GM18951 (cell line): ENCODE results near the gene EAF2.

Source experiments
- POLR2A ChIP-seq: IDR thresholded peaks from 4 replicates; pipeline ENCODE4 v1.6.1; 2011; ENCODE audit warnings: mild to moderate bottlenecking; ENCODE audit not compliant: insufficient read length, insufficient read depth; ENCODE audit errors: extremely low read depth
- in situ Hi-C: fragments of 300-500 bp; cut with MboI; formaldehyde crosslinking; loops from one replicate; pipeline ENCODE4 v1.12.0; 2022; ENCODE audit warnings: low sequenced_read_pairs, mixed read lengths, inconsistent platforms; ENCODE audit not compliant: unreplicated experiment

EAF2 gene

DNA sequence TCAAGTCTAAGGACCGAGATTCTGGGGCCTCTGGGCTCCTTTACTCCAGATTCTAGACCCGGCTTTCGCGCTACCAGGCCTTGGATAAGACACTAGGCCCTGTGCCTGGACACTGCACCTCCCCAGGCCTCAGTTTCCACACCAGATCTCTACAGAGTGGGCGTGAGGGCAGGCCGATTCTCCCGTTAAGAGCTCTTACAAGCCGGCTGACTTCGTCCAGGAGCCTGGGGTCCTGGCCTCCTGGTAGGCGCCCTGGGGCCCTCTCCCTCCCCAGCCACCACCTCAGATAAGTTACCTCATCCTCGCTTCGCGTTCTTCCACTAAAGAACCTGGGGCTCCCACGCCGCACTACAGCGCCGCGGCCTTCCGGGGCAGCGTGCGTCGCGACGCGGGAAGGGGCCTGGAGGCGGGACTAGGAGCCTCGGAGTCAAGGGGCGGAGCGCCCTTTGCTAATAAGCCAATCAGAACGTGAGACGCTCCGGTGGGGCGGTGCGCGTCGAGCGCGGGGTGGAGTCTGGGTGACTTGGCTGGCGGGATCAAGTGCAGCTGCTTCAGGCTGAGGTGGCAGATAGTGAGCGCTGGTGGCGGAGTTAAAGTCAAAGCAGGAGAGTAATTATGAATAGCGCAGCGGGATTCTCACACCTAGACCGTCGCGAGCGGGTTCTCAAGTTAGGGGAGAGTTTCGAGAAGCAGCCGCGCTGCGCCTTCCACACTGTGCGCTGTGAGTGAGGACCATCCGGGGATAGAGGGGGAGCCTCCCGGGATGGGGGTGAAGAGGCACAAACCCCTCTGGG lies at the start of gene EAF2, which contains the start of gene IQCB1:
TSS of gene EAF2 (plus strand) at position 539 of the 794 bp plus-strand sequence. CDS start at position 616, 77 bp downstream.
TSS of gene IQCB1 (minus strand) at position 390 of the 794 bp plus-strand sequence. CDS start 6,100 bp downstream, outside the sequence.
- TF ChIP-seq POLR2A = peak; percentile 97
- in situ Hi-C loops = no loop called here

GRCh38 chr3:121786485-121786884 lies 48.5 kb upstream of the EAF2 start:
- no peak for TF ChIP-seq POLR2A
- in situ Hi-C loops = no loop called here

DNA sequence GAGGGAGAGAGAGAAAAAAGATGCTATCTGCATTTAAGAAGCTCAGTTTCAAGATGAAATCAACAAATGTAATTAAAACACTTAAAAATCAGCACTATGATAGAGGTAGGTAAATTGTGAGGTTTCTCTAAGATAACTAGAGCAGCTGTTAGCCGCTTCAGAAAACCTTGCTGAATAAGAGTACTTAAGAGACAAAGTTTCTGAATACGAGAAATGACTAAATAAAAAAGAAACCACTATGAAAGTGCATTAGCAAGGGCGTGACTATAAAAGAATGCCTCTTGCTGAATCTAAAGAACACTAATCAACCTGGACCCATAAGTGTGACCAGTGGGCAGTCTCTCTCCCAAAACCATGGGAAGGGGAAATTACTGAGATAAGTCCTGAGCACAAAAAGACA lies 41.9 kb upstream of the EAF2 start:
- TF ChIP-seq POLR2A = no peak
- in situ Hi-C loops = no loop called here

GRCh38 chr3:121794264-121794983 lies 40.6 kb upstream of the EAF2 start:
- no peak for TF ChIP-seq POLR2A
- in situ Hi-C loops = no loop called here

- no peak for TF ChIP-seq POLR2A
- in situ Hi-C loops = no loop called here
Observed at GRCh38 chr3:121796970-121797369, 38.0 kb upstream of the EAF2 start.

DNA sequence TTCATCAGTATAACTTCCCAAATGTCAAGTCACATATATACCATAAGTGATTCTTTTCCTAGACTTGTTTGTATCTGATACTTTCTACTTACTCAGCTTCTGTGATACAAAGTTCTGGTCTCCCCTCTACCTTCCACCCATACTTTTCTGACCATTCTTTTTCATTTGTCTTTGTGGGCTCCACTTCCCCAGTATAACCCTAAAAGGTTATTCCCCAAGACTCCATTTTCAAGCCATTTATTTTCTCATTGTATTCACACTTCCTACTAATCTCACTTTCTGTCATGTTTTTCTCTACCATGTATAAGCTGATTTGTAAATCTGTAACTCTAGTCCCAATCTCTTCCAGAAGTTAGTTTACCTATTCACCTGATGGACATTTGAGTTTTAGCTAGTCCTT lies 34.1 kb upstream of the EAF2 start:
- in situ Hi-C loops = no loop called here
- no peak for TF ChIP-seq POLR2A

- in situ Hi-C loops = no loop called here
- TF ChIP-seq POLR2A = no peak
Observed at GRCh38 chr3:121803771-121804320, 31.2 kb upstream of the EAF2 start.

DNA sequence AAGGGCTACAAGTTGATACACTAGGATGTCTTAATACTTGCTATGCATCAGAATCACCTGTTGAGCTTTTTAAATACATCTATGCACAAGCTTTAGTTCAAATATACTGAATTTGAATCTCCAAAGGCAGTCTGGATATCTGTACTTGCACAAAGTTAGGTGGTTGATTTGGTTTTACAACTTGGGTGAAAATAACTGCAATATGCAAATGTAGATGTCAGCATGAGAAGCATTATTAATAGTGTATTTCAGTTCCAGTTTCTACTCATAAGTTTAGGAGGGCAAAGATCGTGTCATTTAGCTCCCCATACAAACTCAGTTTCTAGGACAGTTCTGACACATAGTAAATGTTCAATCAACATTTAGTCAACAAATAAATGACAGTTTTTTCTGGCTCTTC lies 25.8 kb upstream of the EAF2 start:
- TF ChIP-seq POLR2A = no peak
- in situ Hi-C loops = no loop called here

- TF ChIP-seq POLR2A = no peak
- in situ Hi-C loops = no loop called here
Observed at GRCh38 chr3:121817753-121818152, 17.3 kb upstream of the EAF2 start.

DNA sequence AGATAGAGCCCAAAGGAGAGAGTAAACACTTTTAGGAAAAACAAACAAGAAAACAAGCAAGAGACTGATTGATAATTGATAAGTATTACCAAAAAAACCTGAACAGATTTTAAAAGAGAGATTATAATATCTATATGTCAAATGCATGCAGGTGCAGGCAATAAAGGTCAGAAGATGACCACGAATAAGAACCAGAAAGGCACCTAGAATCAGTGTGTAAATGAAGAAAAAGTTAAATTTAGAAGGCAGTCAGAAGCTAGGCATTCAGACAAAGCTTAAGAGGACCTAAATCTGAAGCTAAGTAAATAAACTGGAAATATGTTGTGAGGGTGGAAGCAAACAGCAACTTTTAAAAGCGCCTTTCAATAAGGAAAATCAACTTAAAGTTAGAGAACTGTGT lies 16.4 kb upstream of the EAF2 start:
- in situ Hi-C loops = no loop called here
- TF ChIP-seq POLR2A = no peak

DNA sequence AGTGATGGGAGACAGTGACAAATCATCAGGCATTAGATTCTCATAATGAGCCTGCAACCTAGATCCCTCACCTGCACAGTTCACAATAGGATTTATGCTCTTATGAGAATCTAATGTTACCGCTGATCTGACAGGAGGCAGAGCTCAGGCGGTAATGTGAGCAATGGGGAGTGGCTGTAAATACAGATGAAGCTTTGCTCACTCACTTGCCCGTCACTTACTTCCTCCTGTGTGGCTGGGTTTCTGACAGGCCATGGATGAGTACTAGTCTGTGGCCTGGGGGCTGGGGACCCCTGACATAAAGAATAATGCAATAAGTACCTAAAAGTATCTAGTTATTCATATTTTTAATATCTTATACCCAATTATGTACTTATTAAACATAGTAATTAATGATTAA lies 15.8 kb upstream of the EAF2 start:
- TF ChIP-seq POLR2A = no peak
- in situ Hi-C loops = no loop called here

- in situ Hi-C loops = no loop called here
- no peak for TF ChIP-seq POLR2A
Observed at GRCh38 chr3:121821421-121822199, 13.4 kb upstream of the EAF2 start.

- in situ Hi-C loops = no loop called here
- no peak for TF ChIP-seq POLR2A
Observed at GRCh38 chr3:121822973-121823372, 12.0 kb upstream of the EAF2 start.

GRCh38 chr3:121834157-121834670 lies 795 bp upstream of the EAF2 start:
- no peak for TF ChIP-seq POLR2A
- in situ Hi-C loops = no loop called here
